Measurements from ENCODE around the gene LRRC75A.
A peak's percentile ranks its signal among the peaks of the same experiment; 100 is the strongest.

LRRC75A gene

DNA sequence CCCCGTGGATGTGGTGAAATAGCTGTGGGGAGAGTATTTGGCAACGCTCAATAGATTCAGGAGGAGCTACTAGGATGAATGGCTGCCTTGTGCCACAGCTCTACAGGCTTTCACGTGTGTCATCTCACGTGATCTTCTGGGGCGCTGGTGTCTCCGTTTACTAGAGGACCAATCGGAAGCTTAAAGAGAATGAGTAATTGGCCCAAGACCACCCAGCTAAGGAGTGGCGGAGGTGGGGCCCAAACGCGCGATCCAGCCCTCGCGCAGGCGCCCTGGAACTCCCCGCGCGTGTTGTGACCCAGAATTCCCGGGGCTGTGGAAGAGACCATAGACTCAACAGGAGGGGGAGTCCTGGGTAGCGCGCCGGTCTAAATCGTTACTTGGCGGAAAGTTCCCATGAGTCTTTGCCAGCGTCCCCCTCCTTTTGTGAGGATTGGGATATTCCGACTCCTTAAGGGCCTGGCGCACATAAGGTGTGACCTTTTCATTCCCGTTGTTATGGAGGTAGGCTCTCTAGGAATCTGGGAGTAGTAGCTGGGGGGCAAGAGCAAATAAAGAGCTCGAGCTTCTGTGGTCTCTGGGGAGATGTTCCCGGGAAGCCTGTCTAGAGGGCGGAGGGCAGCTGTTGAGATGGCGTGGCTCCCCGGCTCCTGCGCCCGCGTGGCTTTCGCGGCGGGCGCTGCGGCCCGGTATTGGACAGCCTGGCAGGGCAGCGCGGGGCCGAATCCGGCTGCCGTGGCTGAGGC lies 53.3 kb downstream of the LRRC75A start:
- DNase-seq (ENCODE audit: extremely low spot score, insufficient read length, low read depth) (peak; percentile 97), FAIRE-seq (peak; percentile 96)

DNA sequence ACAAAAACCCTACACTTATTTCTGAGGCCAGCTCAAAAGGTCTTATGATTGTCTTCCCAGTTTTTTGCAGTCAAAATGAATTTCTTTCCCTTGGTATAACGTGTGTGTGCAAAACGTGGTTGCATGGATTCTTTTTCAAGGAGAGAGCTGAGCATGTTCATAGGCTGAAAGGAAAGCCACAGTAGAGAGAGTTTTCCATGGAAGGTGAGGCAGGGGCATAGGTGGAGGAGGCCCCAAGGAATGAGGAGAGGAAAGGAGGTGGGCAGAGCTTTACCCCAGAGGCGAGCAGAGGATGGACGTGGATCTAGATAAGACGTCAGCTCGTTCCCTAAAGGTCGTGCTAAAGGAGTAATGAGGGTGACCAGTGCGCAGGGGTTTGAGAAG lies 53.8 kb downstream of the LRRC75A start:
- FAIRE-seq (no peak), DNase-seq (ENCODE audit: extremely low spot score, insufficient read length, low read depth) (no peak)

DNA sequence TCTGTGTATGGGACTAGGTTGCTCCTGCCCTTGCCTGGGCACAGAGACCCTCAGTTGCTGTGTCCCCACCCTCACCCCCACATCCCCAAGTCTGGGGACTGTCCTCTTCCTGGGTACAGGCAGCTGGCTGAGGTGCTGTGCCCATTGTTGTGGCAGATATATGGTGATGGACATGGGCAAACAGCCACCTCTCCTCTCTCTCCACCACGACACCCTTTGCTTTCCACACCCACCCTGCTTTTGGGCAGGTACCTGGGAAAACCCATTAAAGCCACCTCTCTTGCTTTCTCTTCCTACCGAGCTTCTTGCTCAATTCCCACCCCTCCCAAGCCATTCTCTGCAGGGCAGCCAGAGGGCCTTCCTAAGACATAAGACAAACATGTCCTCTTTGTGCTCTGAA lies 54.9 kb downstream of the LRRC75A start:
- DNase-seq (ENCODE audit: extremely low spot score, insufficient read length, low read depth) (no peak), FAIRE-seq (no peak)

DNA sequence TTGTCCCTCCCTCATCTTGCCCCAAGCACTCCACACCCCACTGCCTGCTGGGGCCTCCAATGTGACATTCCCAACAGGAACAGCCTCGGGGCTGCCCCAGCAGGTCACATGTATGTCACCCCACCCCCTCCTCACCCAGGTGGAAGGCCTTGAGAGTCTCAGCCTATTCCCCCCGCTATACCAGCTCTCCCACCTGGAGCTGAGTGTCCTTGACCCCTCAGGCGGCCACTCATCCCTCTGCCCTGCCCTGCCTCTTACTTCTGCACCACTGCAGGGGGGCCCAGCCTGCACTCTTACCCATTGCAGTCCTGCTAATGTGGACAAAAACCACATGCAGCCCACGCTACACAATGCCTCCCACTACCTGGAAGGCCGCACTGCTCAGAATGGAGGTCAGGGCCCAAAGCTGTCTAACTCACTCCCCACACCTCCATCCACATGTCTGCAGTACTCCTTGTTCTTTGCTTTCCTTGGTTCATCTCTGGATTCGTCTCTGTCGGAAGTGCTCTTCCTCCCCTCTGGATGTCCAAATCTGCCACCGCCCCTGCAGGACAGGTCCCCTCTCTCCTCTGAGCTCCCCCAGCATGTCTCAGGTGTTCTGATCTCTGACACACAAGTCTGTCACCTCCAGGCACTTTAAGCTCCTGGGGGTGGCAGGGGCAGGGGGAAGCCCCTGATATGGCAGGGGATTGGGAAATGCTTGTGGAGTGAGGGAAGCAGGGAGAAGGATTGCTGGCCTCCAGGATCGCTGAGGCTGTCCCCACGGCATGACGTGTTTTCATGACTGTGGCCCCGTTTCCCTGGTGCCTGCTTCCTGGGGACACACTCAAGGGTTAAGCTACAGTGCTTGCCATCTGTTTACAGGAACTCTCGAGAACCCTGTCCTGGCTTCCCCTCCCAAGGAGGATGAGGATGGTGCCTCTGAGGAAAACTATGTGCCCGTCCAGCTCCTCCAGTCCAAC lies 55.8 kb downstream of the LRRC75A start:
- FAIRE-seq (no peak), DNase-seq (ENCODE audit: extremely low spot score, insufficient read length, low read depth) (no peak)

DNA sequence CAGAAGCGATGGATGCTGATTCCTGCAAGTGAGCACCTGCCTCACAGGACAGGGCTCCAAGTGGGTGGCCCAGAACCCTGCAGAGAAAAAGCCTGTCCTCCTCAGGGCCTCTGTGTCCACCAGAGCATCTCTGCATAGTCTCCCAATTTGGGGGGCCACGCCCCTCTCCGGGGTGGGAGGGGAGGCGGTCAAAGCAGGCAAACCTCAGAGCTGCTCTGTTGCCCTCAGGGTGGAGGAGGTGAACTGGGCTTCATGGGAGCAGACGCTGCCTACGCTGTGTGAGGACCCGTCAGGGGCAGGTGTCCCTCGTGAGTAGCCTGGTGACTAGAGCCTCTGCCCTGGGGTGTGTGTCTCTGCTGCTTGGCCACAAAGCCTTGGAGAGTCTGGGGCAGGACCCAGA lies 57.3 kb downstream of the LRRC75A start:
- FAIRE-seq, result no peak

DNA sequence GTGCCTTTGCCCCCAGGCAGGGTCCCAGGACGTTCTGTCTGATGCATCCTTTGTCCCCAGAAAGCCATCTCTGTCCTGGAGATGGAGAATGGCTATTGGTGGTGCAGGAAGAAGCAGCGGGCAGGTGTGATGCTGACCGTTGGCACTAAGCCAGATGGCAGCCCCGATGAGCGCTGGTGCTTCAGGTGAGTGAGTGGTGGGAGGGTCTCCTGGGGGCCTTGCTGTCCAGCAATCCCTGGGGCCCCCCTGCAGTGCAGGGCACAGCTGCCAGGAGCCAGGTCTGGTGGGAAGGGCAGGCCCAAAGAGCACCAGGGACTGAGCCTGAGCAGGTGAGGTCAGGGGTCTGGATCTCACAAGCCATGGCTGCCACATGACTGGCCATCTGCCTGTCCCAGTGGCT lies 58.5 kb downstream of the LRRC75A start:
- FAIRE-seq (no peak), DNase-seq (ENCODE audit: extremely low spot score, insufficient read length, low read depth) (no peak)

More for the DNA sequence above, 57.3 kb downstream of the LRRC75A start:
- DNase-seq (ENCODE audit: extremely low spot score, insufficient read length, low read depth), result no peak

DNA sequence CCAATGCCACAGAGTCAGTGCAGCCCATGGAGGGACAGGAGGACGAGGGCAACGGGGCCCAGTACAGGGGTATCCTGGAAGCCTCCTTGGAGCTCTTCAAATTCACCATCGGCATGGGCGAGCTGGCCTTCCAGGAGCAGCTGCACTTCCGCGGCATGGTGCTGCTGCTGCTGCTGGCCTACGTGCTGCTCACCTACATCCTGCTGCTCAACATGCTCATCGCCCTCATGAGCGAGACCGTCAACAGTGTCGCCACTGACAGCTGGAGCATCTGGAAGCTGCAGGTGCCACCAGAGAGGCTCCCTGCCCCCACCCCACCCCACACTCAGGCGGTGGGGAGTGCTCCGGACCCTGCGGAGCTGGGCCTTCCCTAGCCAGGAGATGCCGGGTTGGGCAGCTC lies 60.0 kb downstream of the LRRC75A start:
- DNase-seq (ENCODE audit: extremely low spot score, insufficient read length, low read depth) (no peak), FAIRE-seq (no peak)

DNA sequence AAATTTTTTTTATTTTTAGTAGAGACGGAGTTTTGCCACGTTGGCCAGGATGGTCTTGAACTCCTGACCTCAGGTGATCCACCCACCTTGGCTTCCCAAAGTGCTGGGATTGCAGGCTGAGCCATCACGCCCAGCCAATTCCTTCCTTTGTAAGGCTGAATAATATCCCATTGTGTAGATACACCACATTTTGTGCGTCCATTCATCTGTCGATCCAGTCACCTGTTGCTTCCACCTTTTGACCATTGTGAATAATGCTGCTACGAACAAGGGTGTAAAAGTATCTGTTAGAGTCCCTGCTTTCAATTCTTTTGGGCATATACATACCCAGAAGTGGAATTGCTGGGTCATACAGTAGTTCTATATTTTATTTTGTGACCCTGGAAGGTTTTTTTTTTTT lies 61.3 kb downstream of the LRRC75A start:
- DNase-seq (ENCODE audit: extremely low spot score, insufficient read length, low read depth) (no peak), FAIRE-seq (no peak)

DNA sequence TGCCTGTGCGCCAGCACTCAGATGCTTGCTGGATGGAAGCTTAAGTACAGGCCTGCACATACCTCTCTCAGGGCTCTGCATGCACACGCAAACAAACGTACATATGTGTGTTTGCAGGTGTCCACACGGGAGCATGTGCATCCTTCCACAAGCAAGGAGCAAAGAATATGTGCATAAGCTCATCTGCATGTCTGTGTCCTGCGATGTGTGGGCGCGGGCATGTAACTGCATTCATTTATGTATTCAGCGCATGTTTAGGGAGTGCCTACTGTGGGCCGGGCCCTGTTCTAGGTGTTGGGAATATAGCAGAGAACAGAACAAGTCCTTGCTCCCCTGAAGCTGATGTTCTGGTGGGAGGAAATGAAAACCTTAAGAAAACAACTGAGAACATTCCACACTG lies 62.9 kb downstream of the LRRC75A start:
- FAIRE-seq, result no peak

DNA sequence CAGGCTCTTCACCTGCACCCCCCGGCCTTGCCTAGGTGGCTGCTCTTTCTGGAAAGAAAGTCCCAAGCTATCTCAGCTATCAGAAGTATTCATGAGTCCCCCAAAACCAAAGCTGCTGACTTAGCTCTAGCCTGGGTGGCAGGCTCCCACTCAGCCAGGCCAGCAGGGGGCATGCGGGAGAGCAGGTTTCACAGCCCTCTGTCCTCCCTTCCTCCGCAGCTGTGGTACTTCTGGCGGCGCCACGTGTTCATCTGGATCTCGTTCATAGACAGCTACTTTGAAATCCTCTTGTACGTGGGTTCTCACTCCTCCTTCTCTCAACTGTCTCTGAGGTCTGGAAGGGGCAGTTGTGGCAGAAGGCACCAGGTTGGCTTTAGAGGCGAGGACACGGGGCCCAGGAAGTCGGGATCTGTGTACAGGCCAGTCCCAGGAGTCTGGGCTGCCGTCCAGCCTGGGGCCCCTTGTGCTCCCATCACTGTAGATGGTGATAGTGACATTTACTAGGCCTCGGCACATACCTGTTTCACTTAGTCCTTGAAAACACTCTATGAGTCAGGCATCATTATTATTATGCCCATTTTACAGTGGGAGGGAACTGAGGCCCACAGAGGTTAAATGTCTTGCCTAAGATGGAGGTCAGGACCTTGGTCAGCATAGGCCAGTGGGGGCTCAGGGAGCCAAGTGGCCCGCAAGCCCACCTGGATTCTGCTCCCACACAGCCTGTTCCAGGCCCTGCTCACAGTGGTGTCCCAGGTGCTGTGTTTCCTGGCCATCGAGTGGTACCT lies 63.7 kb downstream of the LRRC75A start:
- FAIRE-seq, result peak; percentile 59
- DNase-seq (ENCODE audit: extremely low spot score, insufficient read length, low read depth), result no peak

More for the DNA sequence above, 62.9 kb downstream of the LRRC75A start:
- no peak for DNase-seq (ENCODE audit: extremely low spot score, insufficient read length, low read depth)

DNA sequence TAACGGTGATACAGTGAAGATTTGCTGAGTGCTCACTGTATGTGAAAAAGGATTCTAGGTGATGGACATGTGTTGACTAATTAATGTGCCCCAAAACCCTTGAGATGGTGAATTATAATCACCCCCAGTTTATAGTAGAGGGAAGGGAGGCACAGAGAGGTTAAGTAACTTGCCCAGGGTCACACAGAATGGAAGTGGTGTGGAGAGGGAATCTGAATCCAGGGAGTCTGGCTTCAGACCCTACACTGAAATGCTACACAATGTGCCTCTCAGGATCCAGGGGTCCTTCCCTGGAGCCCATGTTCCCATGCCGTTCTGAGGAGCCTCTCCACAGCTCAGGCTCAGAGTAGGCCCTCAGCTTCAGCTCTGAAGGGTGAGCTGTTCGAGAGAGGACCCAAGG lies 65.0 kb downstream of the LRRC75A start:
- FAIRE-seq, result no peak

DNA sequence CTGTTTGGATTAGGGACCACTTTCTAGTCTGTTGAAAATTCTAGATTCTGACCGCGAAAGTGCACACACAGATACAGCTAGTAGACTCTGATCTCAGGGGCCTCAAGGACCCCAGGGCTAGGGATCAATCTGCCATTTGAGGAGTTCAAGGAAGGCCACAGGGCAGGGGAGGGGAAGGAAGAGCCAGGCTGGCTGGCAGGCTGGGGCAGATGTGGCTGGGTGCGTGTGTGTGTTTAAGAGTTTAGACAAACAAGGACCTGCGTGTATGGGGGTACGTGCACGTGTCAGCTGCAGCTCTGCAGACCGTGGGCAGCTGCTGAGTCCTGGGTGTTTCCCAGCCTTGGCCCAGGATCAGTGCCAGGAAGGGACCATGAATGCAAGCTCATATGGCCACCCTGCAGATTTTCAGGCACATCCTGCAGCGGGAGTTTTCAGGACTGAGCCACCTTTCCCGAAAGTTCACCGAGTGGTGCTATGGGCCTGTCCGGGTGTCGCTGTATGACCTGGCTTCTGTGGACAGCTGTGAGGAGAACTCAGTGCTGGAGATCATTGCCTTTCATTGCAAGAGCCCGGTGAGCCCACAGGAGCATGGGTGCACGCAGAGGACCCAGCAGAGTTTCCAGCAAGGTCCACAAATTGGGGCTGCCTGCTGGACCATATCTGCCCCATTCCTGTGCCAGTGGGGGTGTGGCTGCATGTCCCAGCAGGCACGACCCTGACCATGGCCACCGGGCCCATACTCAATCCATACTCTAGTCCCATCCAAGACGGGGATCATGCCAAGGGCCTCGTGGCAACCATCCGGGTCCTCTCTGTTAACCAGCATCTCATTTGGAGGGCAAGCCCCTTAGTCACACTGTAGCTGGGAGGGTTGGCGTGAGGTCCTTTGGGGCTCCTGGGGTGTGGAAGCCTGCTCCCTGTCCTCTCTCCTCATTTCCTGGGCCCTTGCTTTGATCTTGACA lies 66.0 kb downstream of the LRRC75A start:
- no peak for FAIRE-seq
- no peak for DNase-seq (ENCODE audit: extremely low spot score, insufficient read length, low read depth)

More for the DNA sequence above, 65.0 kb downstream of the LRRC75A start:
- DNase-seq (ENCODE audit: extremely low spot score, insufficient read length, low read depth), result no peak

DNA sequence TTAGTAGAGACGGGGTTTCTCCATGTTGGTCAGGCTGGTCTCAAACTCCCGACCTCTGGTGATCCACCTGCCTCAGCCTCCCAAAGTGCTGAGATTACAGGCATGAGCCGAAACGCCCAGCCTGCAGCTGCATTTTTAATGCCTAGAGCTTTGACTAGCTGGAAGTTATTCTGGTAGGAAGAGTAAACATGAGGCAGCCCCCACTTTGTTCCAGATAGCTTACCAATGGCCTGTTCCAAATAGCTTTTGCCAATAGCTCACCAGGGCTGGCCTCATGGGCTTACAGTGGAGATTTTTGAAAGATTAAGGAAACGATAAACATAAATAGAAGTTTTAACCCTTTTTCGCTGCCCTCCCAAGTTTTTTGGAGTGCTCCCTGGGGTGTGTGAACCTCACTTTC lies 66.8 kb downstream of the LRRC75A start:
- DNase-seq (ENCODE audit: extremely low spot score, insufficient read length, low read depth), result no peak
- no peak for FAIRE-seq

DNA sequence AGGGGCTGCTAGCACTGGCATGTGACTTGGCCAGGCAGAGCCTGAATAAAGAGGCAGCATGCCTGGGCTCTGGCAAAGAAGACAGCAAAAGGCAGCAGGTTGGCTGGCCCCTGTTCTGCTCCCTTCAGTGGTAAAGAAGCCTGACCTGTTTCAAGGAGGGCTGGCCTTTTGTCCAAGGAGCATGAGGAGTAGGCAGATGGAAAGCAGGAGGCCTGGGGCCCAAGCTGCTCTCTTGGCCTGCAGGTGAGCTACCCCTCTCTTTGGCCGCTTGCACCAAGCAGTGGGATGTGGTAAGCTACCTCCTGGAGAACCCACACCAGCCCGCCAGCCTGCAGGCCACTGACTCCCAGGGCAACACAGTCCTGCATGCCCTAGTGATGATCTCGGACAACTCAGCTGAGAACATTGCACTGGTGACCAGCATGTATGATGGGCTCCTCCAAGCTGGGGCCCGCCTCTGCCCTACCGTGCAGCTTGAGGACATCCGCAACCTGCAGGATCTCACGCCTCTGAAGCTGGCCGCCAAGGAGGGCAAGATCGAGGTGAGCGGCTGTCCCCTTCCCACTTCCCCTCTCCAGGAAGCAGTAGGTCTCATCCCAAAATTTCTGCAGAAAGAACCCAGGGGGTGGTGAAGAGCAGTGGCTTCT lies 68.6 kb downstream of the LRRC75A start:
- no peak for DNase-seq (ENCODE audit: extremely low spot score, insufficient read length, low read depth)
- no peak for FAIRE-seq

DNA sequence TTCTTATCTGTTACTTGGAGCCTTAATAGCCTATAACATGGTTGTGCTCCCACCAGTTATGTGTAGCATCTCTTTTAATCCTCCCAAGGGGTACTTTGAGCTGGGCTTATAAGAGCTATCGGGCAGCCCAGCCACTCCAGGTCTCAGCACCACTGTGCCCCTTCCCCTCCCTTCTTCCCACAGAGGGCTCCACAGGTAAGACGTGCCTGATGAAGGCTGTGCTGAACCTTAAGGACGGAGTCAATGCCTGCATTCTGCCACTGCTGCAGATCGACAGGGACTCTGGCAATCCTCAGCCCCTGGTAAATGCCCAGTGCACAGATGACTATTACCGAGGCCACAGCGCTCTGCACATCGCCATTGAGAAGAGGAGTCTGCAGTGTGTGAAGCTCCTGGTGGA lies 69.6 kb downstream of the LRRC75A start:
- no peak for DNase-seq (ENCODE audit: extremely low spot score, insufficient read length, low read depth)
- FAIRE-seq, result no peak

DNA sequence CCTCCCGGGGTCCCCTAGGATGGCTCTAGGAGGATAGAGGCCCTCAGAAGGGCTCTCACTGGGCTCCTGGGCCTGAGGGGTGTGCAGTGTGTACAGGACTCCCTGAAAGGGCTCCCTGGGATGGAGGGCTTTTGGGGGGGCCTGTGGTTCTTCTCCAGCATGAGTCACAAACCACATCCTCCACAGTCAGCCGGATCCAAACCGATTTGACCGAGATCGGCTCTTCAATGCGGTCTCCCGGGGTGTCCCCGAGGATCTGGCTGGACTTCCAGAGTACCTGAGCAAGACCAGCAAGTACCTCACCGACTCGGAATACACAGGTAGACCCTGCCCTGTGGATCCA lies 72.1 kb downstream of the LRRC75A start:
- DNase-seq (ENCODE audit: extremely low spot score, insufficient read length, low read depth) (no peak), FAIRE-seq (peak; percentile 64)

DNA sequence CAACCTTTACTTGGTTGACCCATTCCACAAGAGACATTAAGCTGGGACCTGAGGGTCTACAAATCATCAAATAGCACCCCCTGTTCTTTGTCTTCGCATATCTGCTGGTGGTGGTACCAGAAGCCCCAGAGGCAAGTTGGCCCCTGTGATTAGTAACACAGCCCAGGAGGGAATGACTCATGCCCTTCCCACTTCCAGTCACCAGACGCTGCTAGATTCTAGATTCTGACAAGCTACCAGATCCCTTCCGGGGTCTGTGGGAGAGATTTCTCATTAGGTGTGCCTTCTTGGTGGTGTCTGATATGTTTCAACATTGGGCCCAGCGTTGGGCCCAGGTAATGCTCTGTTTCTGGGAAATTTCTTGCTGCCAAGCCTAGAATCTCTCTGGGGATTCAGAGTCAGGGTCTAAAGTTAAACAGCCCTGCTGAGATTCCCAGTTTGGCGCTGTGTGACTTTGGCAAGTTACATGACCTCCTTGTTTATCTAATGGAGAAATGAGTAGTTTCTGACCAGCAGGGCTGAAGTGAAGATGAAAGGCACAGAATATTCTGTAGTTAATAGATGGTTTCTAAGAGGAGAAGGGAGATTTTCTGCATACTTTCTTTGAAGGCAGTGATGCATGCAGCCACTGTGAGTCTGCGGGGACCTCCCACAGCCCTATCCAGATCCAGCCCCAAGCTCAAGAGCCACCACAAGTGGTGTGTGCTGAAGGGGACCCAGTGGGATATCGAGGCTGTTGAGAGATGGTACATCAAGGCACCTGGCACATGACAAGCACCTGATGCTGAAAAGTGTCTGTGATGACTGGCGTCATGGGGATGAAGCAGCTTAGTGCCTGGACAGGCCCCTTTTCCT lies 72.7 kb downstream of the LRRC75A start:
- DNase-seq (ENCODE audit: extremely low spot score, insufficient read length, low read depth) (no peak), FAIRE-seq (peak; percentile 89)

DNA sequence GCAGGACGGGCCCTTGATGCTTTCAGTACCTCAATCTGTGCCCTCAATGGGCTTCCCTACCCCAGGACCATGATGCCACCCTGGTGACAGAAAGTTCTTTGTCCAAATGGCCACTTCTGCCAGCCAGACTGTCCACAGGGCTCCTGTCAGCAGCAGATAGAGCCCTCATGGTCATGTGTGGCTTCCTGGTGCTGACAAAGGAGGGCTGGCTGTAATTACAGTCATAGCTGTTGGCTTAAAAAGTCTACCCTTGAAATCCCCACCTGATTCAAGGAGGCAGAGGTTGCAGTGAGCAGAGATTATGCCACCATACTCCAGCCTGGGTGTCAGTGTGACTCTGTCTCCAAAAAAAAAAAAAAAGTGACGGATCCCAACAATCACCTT lies 73.3 kb downstream of the LRRC75A start:
- DNase-seq (ENCODE audit: extremely low spot score, insufficient read length, low read depth) (no peak), FAIRE-seq (peak; percentile 38)
